GM19452 (cell line): ENCODE measurements around the gene GTPBP3.
"Not testable (repeated sequence)": the region's sequence is repeated elsewhere in the genome, so short reads cannot be mapped to it uniquely, and the experiment has no call there.

Experiments used
- ATAC-seq: cut with Tn5 transposase; IDR thresholded peaks from one replicate; pipeline ENCODE4 v1.9.1; 2021; ENCODE audit not compliant: unreplicated experiment

Gene GTPBP3

GRCh38 chr19:17341386-17341785 lies 4.0 kb downstream of the GTPBP3 start:
- ATAC-seq, result no peak

- no peak for ATAC-seq
Measured at GRCh38 chr19:17341845-17342244, 4.5 kb downstream of the GTPBP3 start.

GRCh38 chr19:17346109-17346671 lies 8.8 kb downstream of the GTPBP3 start:
- no peak for ATAC-seq

- ATAC-seq, result no peak
Measured at GRCh38 chr19:17347361-17347760, 10.0 kb downstream of the GTPBP3 start.

GRCh38 chr19:17347877-17348276 lies 10.5 kb downstream of the GTPBP3 start:
- no peak for ATAC-seq

- ATAC-seq, result no peak
Measured at GRCh38 chr19:17348700-17349099, 11.3 kb downstream of the GTPBP3 start.

GRCh38 chr19:17351815-17352435 lies 14.6 kb downstream of the GTPBP3 start:
- no peak for ATAC-seq

- no peak for ATAC-seq
Measured at GRCh38 chr19:17352608-17353280, 15.4 kb downstream of the GTPBP3 start.

GRCh38 chr19:17353386-17353785 lies 16.0 kb downstream of the GTPBP3 start:
- no peak for ATAC-seq

- ATAC-seq, result no peak
Measured at GRCh38 chr19:17357078-17357666, 19.8 kb downstream of the GTPBP3 start.

- ATAC-seq, result no peak
Measured at GRCh38 chr19:17357724-17358123, 20.4 kb downstream of the GTPBP3 start.

GRCh38 chr19:17358395-17358794 lies 21.0 kb downstream of the GTPBP3 start:
- ATAC-seq, result no peak

GRCh38 chr19:17359905-17360800 lies 22.8 kb downstream of the GTPBP3 start:
- no peak for ATAC-seq

GRCh38 chr19:17363852-17364605 lies 26.7 kb downstream of the GTPBP3 start:
- not testable (repeated sequence) for ATAC-seq

GRCh38 chr19:17365361-17365760 lies 28.0 kb downstream of the GTPBP3 start:
- no peak for ATAC-seq

GRCh38 chr19:17370026-17370587 lies 32.8 kb downstream of the GTPBP3 start:
- peak; percentile 77 for ATAC-seq

GRCh38 chr19:17376935-17377600 lies 39.7 kb downstream of the GTPBP3 start, which contains the start of gene PLVAP:
Gene PLVAP, minus strand, starts transcription at chr19:17377342. Its CDS starts 54 bp downstream, at chr19:17377288.
- no peak for ATAC-seq

- ATAC-seq, result no peak
Measured at GRCh38 chr19:17378271-17378670, 40.9 kb downstream of the GTPBP3 start.

GRCh38 chr19:17379221-17379631 lies 41.9 kb downstream of the GTPBP3 start:
- no peak for ATAC-seq
